ENCODE measurements around the gene OXA1L. TPM values are rescaled to one million over a fixed set of nuclear protein-coding genes. Genes with fewer than 3 reads are reported as not detected.

Gene OXA1L
- total RNA-seq, 1 experiment from 2014 or later = 146 TPM

- no TSS peak for BruUV-seq (replicated peaks)
- DNase-seq (ENCODE audit: low read depth, low spot score) = no peak
These were observed 52.9 kb downstream of the OXA1L start for GRCh38 chr14:22819151-22819988.

More at GRCh38 chr14:22819151-22819988, 52.9 kb downstream of the OXA1L start:
- RAD21 ChIA-PET (ENCODE audit: low non-redundant PET in 1 of 2, low total read pairs in 2 of 2, uncharacterized antibody in 2 of 2, unreplicated experiment in 2 of 2) = no interaction called here
- H3K4me1 ChIP-seq (ENCODE audit: control insufficient read depth in 1 of 2, insufficient read depth in 2 of 2, low read length in 2 of 2) = peaks cover 0 to 27% of the 10 kb centered on the region in 2 experiments; a peak in 2 of 4 replicates
- H3K27ac ChIP-seq (ENCODE audit: low read depth, low read length) = no peak overlapping the region
- no peak overlapping the region for H2AFZ ChIP-seq (ENCODE audit: low read depth, low read length, poor library complexity, severe bottlenecking)
- H3K4me3 ChIP-seq (replicated peaks in 1 of 2; ENCODE audit: low read depth in 1 of 2, low read length in 2 of 2) = no peak overlapping the region
- H3K9ac ChIP-seq (ENCODE audit: low read length) = no peak overlapping the region
- ATAC-seq = no peak
- CTCF ChIA-PET = interaction anchor here (0.7 to 1.7 kb wide), 4 partner anchors 12 to 369 kb away, joined by 3 to 5 read pairs (median 4); no protein-coding TSS in a partner anchor
- H3K79me2 ChIP-seq (ENCODE audit: insufficient read depth, low read length) = no peaks in the 10 kb centered on the region
- TF ChIP-seq ATF3 (IDR thresholded peaks at IDR 0.05) (no peak), ZFX (IDR thresholded peaks at IDR 0.05) (no peak), YY1 (IDR thresholded peaks at IDR 0.05; ENCODE audit: extremely low read depth, insufficient replicate concordance, low read depth, low read length) (no peak), CEBPB (IDR thresholded peaks at IDR 0.05; ENCODE audit: low read depth) (no peak), EGR1 (IDR thresholded peaks at IDR 0.05; ENCODE audit: low read depth) (no peak), ZBTB33 (IDR thresholded peaks at IDR 0.05; ENCODE audit: extremely low read depth, insufficient replicate concordance, low read length) (no peak), CBX3 (IDR thresholded peaks at IDR 0.05; ENCODE audit: low read depth) (no peak), SP1 (IDR thresholded peaks at IDR 0.05; ENCODE audit: low read depth) (no peak), RAD21 (IDR thresholded peaks at IDR 0.05; ENCODE audit: low read depth) (no peak), POLR2AphosphoS5 (IDR thresholded peaks at IDR 0.05; ENCODE audit: low read depth, low read length) (no peak), ZNF274 (IDR thresholded peaks at IDR 0.05; ENCODE audit: low read depth, low read length) (no peak)
- intact Hi-C loops (cut with micrococcal nuclease) = loop anchor here (5.0 kb wide), 1 partner anchor 162 kb away; no protein-coding TSS in a partner anchor
- POLR2A ChIA-PET = no interaction called here
- no peaks in the 10 kb centered on the region for H3K27me3 ChIP-seq (ENCODE audit: insufficient read depth, low read length)
- no peaks in the 10 kb centered on the region for H3K9me3 ChIP-seq (ENCODE audit: control insufficient read depth in 1 of 2, insufficient read depth in 1 of 2, low read depth in 1 of 2, low read length in 2 of 2)
- H4K20me1 ChIP-seq (ENCODE audit: insufficient read depth) = no peaks in the 10 kb centered on the region
- H3K36me3 ChIP-seq (ENCODE audit: control insufficient read depth in 1 of 2, insufficient read depth in 2 of 2, low read length in 2 of 2) = no peaks in the 10 kb centered on the region
- H3K9me2 ChIP-seq (ENCODE audit: insufficient read depth) = no peaks in the 10 kb centered on the region
- H3K4me2 ChIP-seq (ENCODE audit: low read length) = no peak overlapping the region
